SU-DHL-6 (cell line): ENCODE measurements around the gene INAFM2.

Experiments
- H2AFZ ChIP-seq: fragments of 200-600 bp; sonication (generic); 2 replicates; pipeline ENCODE4 v1.6.1; 2014; ENCODE audit warnings: low read depth, mild to moderate bottlenecking, moderate library complexity, mixed read lengths, antibody characterized with exemption, low read length; ENCODE audit not compliant: severe bottlenecking
- H3F3A ChIP-seq: fragments of 200-600 bp; shearing (Covaris generic); 2 replicates; pipeline ENCODE4 v1.6.0; 2016; ENCODE audit warnings: antibody characterized with exemption, mild to moderate bottlenecking; ENCODE audit not compliant: insufficient read depth
- H3K27ac ChIP-seq: fragments of 200-600 bp; sonication (generic); 2 replicates; pipeline ENCODE4 v1.5.1; 2016; ENCODE audit warnings: low read depth, mild to moderate bottlenecking, low read length, moderate library complexity, mixed read lengths
- H3K27me3 ChIP-seq: fragments of 200-600 bp; sonication (generic), shearing (Covaris generic); 2 replicates; pipeline ENCODE4 v1.6.0; 2014; ENCODE audit warnings: mild to moderate bottlenecking, low read length
- H3K36me3 ChIP-seq: fragments of 200-600 bp; sonication (generic); 2 replicates; pipeline ENCODE4 v1.6.1; 2014; ENCODE audit warnings: mild to moderate bottlenecking, low read length, mixed read lengths
- H3K4me2 ChIP-seq: fragments of 300-600, 200-600 bp; shearing (Covaris generic), sonication (generic); 2 replicates; pipeline ENCODE4 v1.6.0; 2014; ENCODE audit warnings: low read length, low read depth, mild to moderate bottlenecking; ENCODE audit not compliant: poor library complexity, severe bottlenecking
- H3K4me3 ChIP-seq: fragments of 200-600 bp; sonication (generic); 2 replicates; pipeline ENCODE4 v1.5.1; 2014; ENCODE audit warnings: antibody characterized with exemption, low read length, mild to moderate bottlenecking, mixed read lengths; ENCODE audit not compliant: insufficient read depth, poor library complexity, severe bottlenecking
- H3K79me2 ChIP-seq: fragments of 200-600 bp; sonication (generic); 2 replicates; pipeline ENCODE4 v1.6.1; 2014; ENCODE audit warnings: mild to moderate bottlenecking, low read length, moderate library complexity; ENCODE audit not compliant: insufficient read depth
- H3K9ac ChIP-seq: fragments of 200-600 bp; sonication (generic); 2 replicates; pipeline ENCODE4 v1.7.0; 2014; ENCODE audit warnings: mild to moderate bottlenecking, low read length
- H3K9me2 ChIP-seq: fragments of 200-600 bp; sonication (generic); replicated peaks from 2 replicates; pipeline ENCODE4 v1.6.1; 2014; ENCODE audit warnings: low read length; ENCODE audit not compliant: insufficient read depth
- H3K9me3 ChIP-seq: fragments of 200-600 bp; sonication (generic); 2 replicates; pipeline ENCODE4 v1.6.1; 2014; ENCODE audit warnings: low read length, mixed read lengths; ENCODE audit not compliant: insufficient read depth
- H4K20me1 ChIP-seq: fragments of 200-600 bp; sonication (generic); 2 replicates; pipeline ENCODE4 v1.6.1; 2014; ENCODE audit warnings: low read depth, mild to moderate bottlenecking, antibody characterized with exemption, low read length, moderate library complexity, mixed read lengths
- EZH2phosphoT487 ChIP-seq: fragments of 200-600 bp; sonication (generic), shearing (Covaris generic); conservative IDR thresholded peaks from 2 replicates; pipeline ENCODE4 v1.6.1; 2018; ENCODE audit warnings: mild to moderate bottlenecking, antibody characterized with exemption, low read length, moderate library complexity, mixed read lengths
- TF ChIP-seq, protein P1 (sequence below): fragments of 200-600 bp; sonication (generic); IDR thresholded peaks from one replicate; pipeline ENCODE4 v1.5.1; 2017; ENCODE audit warnings: antibody characterized with exemption, mild to moderate bottlenecking, low read length, moderate library complexity; ENCODE audit not compliant: insufficient read depth, poor library complexity, severe bottlenecking

INAFM2 gene

GRCh38 chr15:40307421-40308211 lies 15.9 kb upstream of the INAFM2 start, which contains the start of gene PLCB2:
Gene PLCB2, minus strand, starts transcription at chr15:40307935. Its CDS starts 263 bp downstream, at chr15:40307672.
- Histone ChIP-seq H4K20me1 (no peaks in the 10 kb centered on the region), H3K9ac (no peak within 1 kb of the TSS), H3K27me3 (no peaks in the 10 kb centered on the region), H3F3A (no peaks in the 10 kb centered on the region), H3K4me3 (no peak within 1 kb of the TSS), H3K4me2 (peak within 1 kb of the TSS; percentile 20), H2AFZ (no peak within 1 kb of the TSS), H3K79me2 (no peaks in the 10 kb centered on the region), H3K27ac (no peak within 1 kb of the TSS), H3K9me2 (no peaks in the 10 kb centered on the region), H3K9me3 (no peaks in the 10 kb centered on the region), H3K36me3 (no peaks in the 10 kb centered on the region)
- TF ChIP-seq, protein P1, sequence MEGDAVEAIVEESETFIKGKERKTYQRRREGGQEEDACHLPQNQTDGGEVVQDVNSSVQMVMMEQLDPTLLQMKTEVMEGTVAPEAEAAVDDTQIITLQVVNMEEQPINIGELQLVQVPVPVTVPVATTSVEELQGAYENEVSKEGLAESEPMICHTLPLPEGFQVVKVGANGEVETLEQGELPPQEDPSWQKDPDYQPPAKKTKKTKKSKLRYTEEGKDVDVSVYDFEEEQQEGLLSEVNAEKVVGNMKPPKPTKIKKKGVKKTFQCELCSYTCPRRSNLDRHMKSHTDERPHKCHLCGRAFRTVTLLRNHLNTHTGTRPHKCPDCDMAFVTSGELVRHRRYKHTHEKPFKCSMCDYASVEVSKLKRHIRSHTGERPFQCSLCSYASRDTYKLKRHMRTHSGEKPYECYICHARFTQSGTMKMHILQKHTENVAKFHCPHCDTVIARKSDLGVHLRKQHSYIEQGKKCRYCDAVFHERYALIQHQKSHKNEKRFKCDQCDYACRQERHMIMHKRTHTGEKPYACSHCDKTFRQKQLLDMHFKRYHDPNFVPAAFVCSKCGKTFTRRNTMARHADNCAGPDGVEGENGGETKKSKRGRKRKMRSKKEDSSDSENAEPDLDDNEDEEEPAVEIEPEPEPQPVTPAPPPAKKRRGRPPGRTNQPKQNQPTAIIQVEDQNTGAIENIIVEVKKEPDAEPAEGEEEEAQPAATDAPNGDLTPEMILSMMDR, result peak; percentile 13
- no peak for TF ChIP-seq EZH2phosphoT487

DNA sequence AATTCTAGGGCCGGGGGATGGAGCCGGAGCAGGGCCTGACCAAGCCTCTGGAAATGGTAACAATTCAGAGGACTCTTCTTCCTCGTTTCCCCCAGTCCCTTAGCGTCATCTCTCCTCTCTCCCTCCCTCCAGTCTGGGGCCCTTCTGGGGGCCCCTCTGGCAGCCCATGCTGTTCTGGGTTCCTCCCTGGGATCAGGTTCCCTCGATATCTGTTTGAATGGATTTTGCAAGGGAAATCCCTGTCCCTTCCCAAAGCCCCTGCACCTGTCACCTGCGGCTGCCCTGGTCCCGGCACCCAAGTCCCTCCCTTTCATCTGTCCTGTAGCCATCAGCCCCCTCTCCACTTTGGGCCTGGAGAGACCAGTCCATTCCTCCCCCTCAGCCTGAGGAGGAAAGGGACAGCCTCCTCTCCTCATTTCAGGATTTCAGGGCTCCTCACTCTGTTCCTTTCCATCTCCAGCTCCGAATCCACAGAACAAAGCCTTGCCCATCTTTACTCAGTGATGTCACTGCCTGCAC lies 14.1 kb upstream of the INAFM2 start:
- no peak overlapping the region for H3K9ac ChIP-seq
- H2AFZ ChIP-seq, result no peak overlapping the region
- H3K9me2 ChIP-seq, result no peaks in the 10 kb centered on the region
- H3K4me3 ChIP-seq, result no peak overlapping the region
- H3K79me2 ChIP-seq, result no peaks in the 10 kb centered on the region
- no peak overlapping the region for H3K4me2 ChIP-seq
- no peaks in the 10 kb centered on the region for H3K27me3 ChIP-seq
- no peaks in the 10 kb centered on the region for H3K9me3 ChIP-seq
- H3K27ac ChIP-seq, result no peak overlapping the region
- no peaks in the 10 kb centered on the region for H3F3A ChIP-seq
- no peak for TF ChIP-seq EZH2phosphoT487
- TF ChIP-seq, protein P1, result no peak
- no peaks in the 10 kb centered on the region for H3K36me3 ChIP-seq
- H4K20me1 ChIP-seq, result no peaks in the 10 kb centered on the region

DNA sequence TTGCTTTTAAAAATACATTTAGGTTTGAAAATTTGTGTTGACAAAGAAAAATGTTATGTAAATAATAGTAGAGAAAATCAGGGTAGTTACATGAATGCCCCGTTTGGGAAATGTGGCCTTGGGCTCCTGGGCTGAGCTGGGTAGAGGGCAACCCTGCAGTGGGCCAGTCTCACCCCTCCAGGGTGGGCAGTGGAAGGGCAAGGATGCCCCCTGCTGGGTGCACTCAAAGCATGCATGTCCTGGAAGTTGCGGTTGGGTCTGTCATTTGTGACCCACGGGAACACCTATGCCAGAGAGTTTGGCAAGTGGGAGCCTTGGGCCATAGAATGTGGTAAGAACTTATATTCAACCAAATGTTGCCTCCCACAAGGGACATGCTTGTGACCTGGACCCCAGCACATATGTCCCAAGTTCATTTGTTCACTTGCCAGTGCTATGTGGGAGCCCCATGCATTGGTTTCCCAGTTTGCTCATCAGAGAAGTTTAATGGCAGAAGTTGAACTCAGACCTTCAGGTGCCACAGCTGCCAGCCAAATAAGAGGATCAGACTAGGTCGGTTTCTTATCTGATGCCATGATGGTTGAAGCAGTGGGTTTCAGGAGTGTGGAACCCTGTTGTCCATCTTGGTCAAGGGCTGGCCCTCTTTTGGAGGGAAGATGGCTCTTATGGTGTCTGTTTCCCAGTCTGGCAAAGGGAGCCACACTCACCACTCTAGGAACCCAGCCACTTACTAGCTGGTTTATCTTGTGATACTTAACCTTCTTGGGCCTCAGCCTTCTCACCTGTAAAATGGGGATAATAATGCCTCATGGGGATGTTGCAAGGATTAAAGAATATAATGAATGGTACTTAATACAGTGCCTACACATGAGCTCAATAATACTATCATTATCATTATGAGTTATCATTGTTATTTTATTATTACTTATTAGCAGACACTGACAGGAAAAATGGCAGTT lies 13.2 kb upstream of the INAFM2 start:
- Histone ChIP-seq H2AFZ (no peak overlapping the region), H3K9ac (no peak overlapping the region), H4K20me1 (no peaks in the 10 kb centered on the region), H3K27me3 (no peaks in the 10 kb centered on the region), H3K4me2 (no peak overlapping the region), H3K9me3 (no peaks in the 10 kb centered on the region), H3K4me3 (no peak overlapping the region), H3K27ac (no peak overlapping the region), H3F3A (no peaks in the 10 kb centered on the region), H3K9me2 (no peaks in the 10 kb centered on the region), H3K79me2 (no peaks in the 10 kb centered on the region), H3K36me3 (no peaks in the 10 kb centered on the region)
- TF ChIP-seq, protein P1, result peak; percentile 57
- TF ChIP-seq EZH2phosphoT487, result no peak
